Esophagus squamous epithelium (tissue), 5 donors: ENCODE data around the gene PLCD4. TPM values are rescaled to one million over a fixed set of nuclear protein-coding genes. Genes with fewer than 3 reads are reported as not detected.

Experiments
- DNase-seq: peaks from one replicate; lab custom pipeline; 2025; lab: John Stamatoyannopoulos, UW
- H3K27ac ChIP-seq, 4 donors: fragments of 200-600 bp; sonication (generic); one replicate each; pipeline ENCODE4 v1.5.1; 2016 to 2019; ENCODE audit warnings: mild to moderate bottlenecking in 1 of 4
- H3K27me3 ChIP-seq, 4 donors: fragments of 200-600 bp; sonication (generic); 1 replicate in 3 of 4; 2 replicates in 1 of 4; pipeline versions ENCODE4 v1.5.1 to v1.6.0; 2017 to 2021; ENCODE audit warnings: antibody characterized with exemption in 1 of 4
- H3K36me3 ChIP-seq, 3 donors: fragments of 200-600 bp; sonication (generic); one replicate each; pipeline ENCODE4 v1.5.1; 2016 to 2019
- H3K4me1 ChIP-seq, 3 donors: fragments of 200-600 bp; sonication (generic); one replicate each; pipeline ENCODE4 v1.5.1; 2017 to 2019
- H3K4me3 ChIP-seq, 4 donors: fragments of 200-600 bp; sonication (generic); 1 replicate in 3 of 4; 2 replicates in 1 of 4; pipeline ENCODE4 v1.5.1; 2016 to 2019; ENCODE audit warnings: mild to moderate bottlenecking in 2 of 4, moderate library complexity in 1 of 4
- H3K9me3 ChIP-seq, 3 donors: fragments of 200-600 bp; sonication (generic); one replicate each; pipeline ENCODE4 v1.5.1; 2016 to 2019
- CTCF ChIP-seq, 6 experiments: fragments of 450-650 bp in 4 of 6; fragments of 200-600 bp in 2 of 6; sonication (generic) in 2 of 6; IDR thresholded peaks; one replicate each; pipeline ENCODE4 v1.5.1; 2016 to 2019; ENCODE audit warnings: antibody characterized with exemption in 6 of 6, mild to moderate bottlenecking in 4 of 6, moderate library complexity in 4 of 6
- POLR2A ChIP-seq, 4 donors: fragments of 450-650 bp; IDR thresholded peaks; one replicate each; pipeline ENCODE4 v1.6.1; 2017; ENCODE audit warnings: antibody characterized with exemption in 4 of 4, mild to moderate bottlenecking in 4 of 4, moderate library complexity in 3 of 4
- WGBS, 2 donors: methylation state at CpG; one replicate each; pipeline ENCODE4 v1.1.5; 2018; 5-methylcytosine and 5-hydroxymethylcytosine counted together
- intact Hi-C: fragments of 100-400 bp; cut with DNase I; formaldehyde crosslinking; loops from one replicate; pipeline ENCODE4 v1.15.0; 2022
- total RNA-seq, 4 donors: library from RNA; depleted of rRNA; stranded (reverse); fragments of >200 nt; gene quantifications; one replicate each; pipeline ENCODE4 v1.1.0, GENCODE V29; 2016
- donor health status: DM: yes; HTN: yes; CAD: no.

PLCD4 gene
- total RNA-seq, 4 donors from 2014 or later: 2.7 to 7.1 (median 4.0) TPM

DNA sequence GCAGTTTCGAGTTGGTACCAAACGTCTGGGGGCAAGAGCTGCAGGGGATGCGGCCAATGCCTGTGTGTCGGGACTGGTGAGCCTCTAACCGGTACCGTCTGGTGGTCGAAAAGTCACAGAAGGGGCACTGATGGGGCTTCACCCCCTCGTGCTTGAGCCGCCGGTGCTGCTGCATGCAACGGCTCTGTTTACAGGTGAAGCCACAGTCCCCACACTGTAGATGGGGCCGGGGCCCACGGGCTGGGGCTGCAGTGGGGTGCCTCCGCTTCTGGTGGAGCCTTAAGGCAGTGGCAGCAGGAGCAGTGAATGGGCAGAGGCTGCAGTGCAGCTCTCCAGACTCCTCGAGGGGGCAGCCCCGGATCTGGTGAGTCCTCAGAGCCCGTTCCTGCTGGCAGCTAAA is 35.1 kb downstream of the PLCD4 start:
- TF ChIP-seq CTCF (IDR thresholded peaks at IDR 0.05) (no peak), POLR2A (IDR thresholded peaks at IDR 0.05) (no peak)
- Histone ChIP-seq H3K4me3 (no peak overlapping the region), H3K27me3 (no peaks in the 10 kb centered on the region), H3K9me3 (no peaks in the 10 kb centered on the region), H3K36me3 (peaks cover 44 to 100% (median 65%) of the 10 kb centered on the region in 3 donors), H3K27ac (no peak overlapping the region), H3K4me1 (no peaks in the 10 kb centered on the region)
- intact Hi-C loops: no loop called here
- DNase-seq: no peak
- 85 to 97% methylated on average over 3 to 13 of the region's 17 CpGs for WGBS, 2 donors

- H3K4me1 ChIP-seq: no peaks in the 10 kb centered on the region
- no peaks in the 10 kb centered on the region for H3K27me3 ChIP-seq
- no peak overlapping the region for H3K4me3 ChIP-seq
- no peaks in the 10 kb centered on the region for H3K9me3 ChIP-seq
- DNase-seq: no peak
- TF ChIP-seq POLR2A (IDR thresholded peaks at IDR 0.05) (no peak), CTCF (IDR thresholded peaks at IDR 0.05) (no peak)
- H3K36me3 ChIP-seq: peaks cover 36 to 100% (median 58%) of the 10 kb centered on the region in 3 donors
- intact Hi-C loops: no loop called here
- no peak overlapping the region for H3K27ac ChIP-seq
- no CpG with 5 or more reads among the region's 10 CpGs for WGBS, 2 donors
These were observed 36.1 kb downstream of the PLCD4 start for GRCh38 chr2:218643751-218644310.

GRCh38 chr2:218644721-218645120 is 37.0 kb downstream of the PLCD4 start:
- H3K4me3 ChIP-seq: no peak overlapping the region
- H3K4me1 ChIP-seq: no peaks in the 10 kb centered on the region
- no peaks in the 10 kb centered on the region for H3K9me3 ChIP-seq
- intact Hi-C loops: no loop called here
- H3K27ac ChIP-seq: no peak overlapping the region
- WGBS, 2 donors: 51 to 87% methylated on average over 5 to 7 of the region's 11 CpGs
- DNase-seq: no peak
- TF ChIP-seq POLR2A (IDR thresholded peaks at IDR 0.05): no peak
- no peak for TF ChIP-seq CTCF (IDR thresholded peaks at IDR 0.05)
- peaks cover 31 to 100% (median 57%) of the 10 kb centered on the region in 3 donors for H3K36me3 ChIP-seq
- no peaks in the 10 kb centered on the region for H3K27me3 ChIP-seq

DNA sequence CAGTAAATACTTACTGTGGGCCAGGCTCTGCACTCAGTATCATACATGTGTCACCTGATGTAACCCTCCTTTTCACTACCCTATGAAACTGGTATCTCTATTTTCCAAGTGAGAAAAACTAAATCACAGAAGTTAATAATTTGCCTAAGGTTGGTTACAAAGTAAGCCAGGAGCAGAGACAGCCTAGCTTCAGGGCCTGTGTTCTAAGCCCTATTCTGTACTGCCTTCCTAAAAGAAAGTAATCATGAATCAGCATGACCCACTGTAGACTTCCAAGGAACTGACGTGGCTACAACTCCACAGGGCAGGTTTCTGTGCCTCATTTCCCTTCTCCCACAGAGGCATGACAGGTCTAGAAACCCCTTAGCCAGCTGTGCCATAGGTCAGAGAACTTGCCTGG is 37.4 kb downstream of the PLCD4 start:
- Histone ChIP-seq H3K27ac (no peak overlapping the region), H3K36me3 (peaks cover 31 to 100% (median 58%) of the 10 kb centered on the region in 3 donors), H3K9me3 (no peaks in the 10 kb centered on the region), H3K4me3 (no peak overlapping the region), H3K4me1 (no peaks in the 10 kb centered on the region), H3K27me3 (no peaks in the 10 kb centered on the region)
- intact Hi-C loops: no loop called here
- TF ChIP-seq POLR2A (IDR thresholded peaks at IDR 0.05): no peak
- no peak for TF ChIP-seq CTCF (IDR thresholded peaks at IDR 0.05)
- whole genome bisulfite sequencing, 2 donors: 83 to 89% methylated on average over 1 of the region's 1 CpG
- DNase-seq: no peak

GRCh38 chr2:218648088-218648786 is 40.5 kb downstream of the PLCD4 start:
- H3K36me3 ChIP-seq: peaks cover 32 to 100% (median 60%) of the 10 kb centered on the region in 3 donors
- no peak overlapping the region for H3K4me3 ChIP-seq
- H3K9me3 ChIP-seq: no peaks in the 10 kb centered on the region
- H3K27me3 ChIP-seq: no peaks in the 10 kb centered on the region
- intact Hi-C loops: no loop called here
- TF ChIP-seq CTCF (IDR thresholded peaks at IDR 0.05) (peak; percentile 38 to 83 (median 73)), POLR2A (IDR thresholded peaks at IDR 0.05) (peak in 1 of 4 donors; percentile 4)
- WGBS, 2 donors: 62% methylated on average over 8 to 9 of the region's 9 CpGs
- DNase-seq: no peak
- H3K27ac ChIP-seq: no peak overlapping the region
- no peaks in the 10 kb centered on the region for H3K4me1 ChIP-seq
